Fibroblast of villous mesenchyme (primary cell): ENCODE measurements around the gene ALS2. TPM values are rescaled to one million over a fixed set of nuclear protein-coding genes. Genes with fewer than 3 reads are reported as not detected.

Experiments used
- DNase-seq: peaks from one replicate; pipeline ENCODE4 v3.0.0-alpha.2; 2010; ENCODE audit warnings: low read depth
- H3K4me3 ChIP-seq: 2 replicates; pipeline ENCODE4 v1.5.1; 2011; ENCODE audit warnings: low read depth, mild to moderate bottlenecking, low read length
- CTCF ChIP-seq: IDR thresholded peaks from 2 replicates; pipeline ENCODE4 v1.5.1; 2012; ENCODE audit warnings: low read depth, mild to moderate bottlenecking, low read length; ENCODE audit not compliant: insufficient read depth
- total RNA-seq: library from RNA; depleted of rRNA; stranded (reverse); fragments of >200 nt; gene quantifications from 2 replicates; pipeline ENCODE4 v1.2.3, GENCODE V29; 2012

ALS2 gene
- total RNA-seq, 1 donor = 44.0 TPM

DNA sequence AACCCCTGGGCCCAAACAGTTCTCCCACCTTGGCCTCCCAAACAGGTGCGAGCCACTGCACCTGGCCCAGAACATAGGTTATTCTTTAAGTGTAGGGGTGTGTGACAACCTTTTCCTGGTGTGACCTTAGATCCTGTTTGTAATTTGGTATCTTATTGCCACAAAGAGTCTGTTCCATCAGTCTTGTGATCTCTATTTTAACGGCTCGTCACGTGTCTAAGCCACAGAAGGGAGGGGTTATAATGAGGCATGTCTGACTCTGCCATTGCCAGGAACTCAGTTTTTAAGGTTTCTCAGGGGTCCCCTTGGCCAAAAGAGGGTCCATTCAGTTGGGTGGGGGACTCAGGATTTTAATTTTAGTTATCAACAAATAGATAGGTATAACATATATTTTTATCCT is 4.4 kb upstream of the ALS2 start:
- TF ChIP-seq CTCF = no peak
- DNase-seq = no peak

GRCh38 chr2:201784563-201784962 is 3.8 kb upstream of the ALS2 start:
- TF ChIP-seq CTCF = no peak
- H3K4me3 ChIP-seq = no peak overlapping the region
- no peak for DNase-seq

More for the DNA sequence above, 4.4 kb upstream of the ALS2 start:
- H3K4me3 ChIP-seq = no peak overlapping the region

DNA sequence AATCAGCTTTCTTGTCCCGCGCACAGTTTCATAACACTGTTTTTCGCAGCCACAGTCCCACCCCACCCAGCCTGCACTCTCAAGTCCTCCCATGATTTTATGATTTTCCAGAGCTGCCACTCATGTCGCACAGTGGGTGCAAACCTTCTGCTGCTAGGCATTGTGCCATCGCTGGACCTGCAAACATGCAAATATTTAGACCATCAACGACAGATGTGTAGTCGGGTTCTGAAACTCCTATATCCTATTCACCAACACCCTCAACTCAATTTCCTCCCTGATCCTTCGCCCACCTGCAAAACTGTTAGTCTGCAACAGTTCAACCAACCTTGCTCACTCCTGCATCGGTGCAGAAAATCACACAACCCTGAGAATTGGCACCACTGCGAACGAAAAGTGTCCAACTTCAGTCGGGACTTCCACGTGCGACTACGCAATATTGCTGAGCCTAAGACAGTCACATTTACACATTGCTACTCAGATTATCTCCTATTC is 871 bp upstream of the ALS2 start:
- DNase-seq = peak; percentile 7
- no peak for TF ChIP-seq CTCF
- H3K4me3 ChIP-seq = peak overlapping the region; percentile 96

GRCh38 chr2:201779901-201780673 is 646 bp downstream of the ALS2 start:
- peak; percentile 18 for DNase-seq
- TF ChIP-seq CTCF = no peak
- peak overlapping the region; percentile 96 for H3K4me3 ChIP-seq

GRCh38 chr2:201777869-201778268 is 2.9 kb downstream of the ALS2 start:
- DNase-seq = no peak
- H3K4me3 ChIP-seq = no peak overlapping the region
- TF ChIP-seq CTCF = no peak

DNA sequence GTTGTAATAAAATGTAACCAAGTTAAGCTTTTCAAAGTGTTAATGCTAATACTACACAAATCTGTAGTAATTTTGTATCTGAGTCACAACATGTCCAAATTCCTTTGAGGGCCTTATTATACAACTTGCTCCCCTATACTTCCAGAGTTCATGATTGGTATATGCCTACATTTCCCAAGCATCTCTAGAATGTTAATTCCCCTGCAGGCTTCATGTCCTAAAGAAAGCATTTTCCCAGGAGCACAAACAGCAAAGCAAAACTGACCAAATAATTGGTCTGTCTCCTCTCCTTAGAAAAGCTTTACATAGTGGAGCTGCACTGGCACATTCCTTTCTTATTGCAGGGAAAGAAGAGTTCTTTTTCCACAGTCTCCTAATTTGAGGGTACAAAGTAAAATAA is 3.7 kb downstream of the ALS2 start:
- no peak overlapping the region for H3K4me3 ChIP-seq
- peak; percentile 6 for DNase-seq
- TF ChIP-seq CTCF = no peak
